ENCODE measurements around the gene MT1F.
"Not testable (repeated sequence)": the region's sequence is repeated elsewhere in the genome, so short reads cannot be mapped to it uniquely, and the experiment has no call there.

MT1F gene

DNA sequence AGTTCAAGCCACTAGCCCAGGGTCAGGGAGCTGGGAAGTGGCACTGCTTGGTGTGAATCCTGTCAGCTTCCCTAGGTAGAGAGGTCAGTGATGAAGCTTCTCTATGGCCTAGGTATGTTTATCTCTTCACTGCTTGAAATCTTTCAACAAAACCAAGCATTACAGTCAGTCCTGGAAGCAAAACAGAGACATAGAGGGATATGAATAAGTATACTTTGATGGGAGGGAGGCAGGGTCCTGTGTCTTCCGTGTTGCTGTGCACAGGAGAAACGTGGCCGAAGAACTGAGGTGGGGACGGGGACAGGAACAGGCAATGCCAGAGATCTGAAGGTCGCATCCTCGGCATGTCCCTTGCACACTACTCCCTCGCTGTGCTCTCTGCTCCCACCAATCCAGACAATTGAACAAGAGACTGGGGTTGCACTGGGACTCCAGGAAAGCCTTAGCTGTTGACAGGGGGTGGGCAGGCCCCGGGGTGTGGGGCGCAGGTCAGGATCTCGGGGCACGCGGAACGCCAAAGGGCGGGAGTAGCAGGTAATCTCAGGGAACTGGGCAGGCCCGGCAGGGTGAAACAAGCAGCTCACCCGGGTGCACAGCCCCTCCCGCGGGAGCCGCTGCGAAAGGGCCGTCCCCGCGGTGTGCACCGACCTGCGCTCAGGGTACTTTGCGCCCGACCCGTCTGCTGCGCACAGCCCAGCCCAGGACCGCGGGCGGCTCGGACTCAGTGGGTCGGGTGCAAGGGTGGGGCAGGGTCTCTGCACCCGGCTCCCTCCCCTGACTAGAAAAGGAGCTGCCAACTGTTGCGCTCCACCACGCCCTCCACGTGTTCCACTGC lies 11.5 kb downstream of the MT1F start, which contains the start of gene MT1H:
Gene MT1H (plus strand): TSS at position 810 of the 835 bp plus-strand sequence. CDS start 71 bp downstream, outside the sequence.
- Histone ChIP-seq H3K27me3 (ENCODE audit: insufficient read depth, low read length, poor library complexity, severe bottlenecking) (no peaks in the 10 kb centered on the region), H3K4me2 (ENCODE audit: low read depth, low read length, poor library complexity, severe bottlenecking) (no peak within 1 kb of the TSS), H3K36me3 (ENCODE audit: insufficient read depth, low read length) (no peaks in the 10 kb centered on the region), H2AFZ (ENCODE audit: low read length) (no peak within 1 kb of the TSS), H3K9me2 (replicated peaks; ENCODE audit: low read depth, low read length) (no peaks in the 10 kb centered on the region), H3K4me1 (ENCODE audit: insufficient read depth, low read length, poor library complexity, severe bottlenecking) (no peaks in the 10 kb centered on the region), H3F3A (ENCODE audit: low read depth) (no peaks in the 10 kb centered on the region), H3K4me3 (ENCODE audit: low read length, poor library complexity, severe bottlenecking) (no peak within 1 kb of the TSS), H3K9me3 (ENCODE audit: insufficient read depth, low read depth, low read length) (no peaks in the 10 kb centered on the region), H3K79me2 (ENCODE audit: insufficient read depth, low read length) (no peaks in the 10 kb centered on the region), H3K9ac (ENCODE audit: low read depth, low read length, poor library complexity, severe bottlenecking) (no peak within 1 kb of the TSS), H4K20me1 (ENCODE audit: insufficient read depth, low read length, poor library complexity, severe bottlenecking) (no peaks in the 10 kb centered on the region)
- TF ChIP-seq EZH2phosphoT487 (IDR thresholded peaks at IDR 0.05; ENCODE audit: borderline replicate concordance) (no peak), CTCF (conservative IDR thresholded peaks at IDR 0.05; ENCODE audit: low read length) (no peak)

DNA sequence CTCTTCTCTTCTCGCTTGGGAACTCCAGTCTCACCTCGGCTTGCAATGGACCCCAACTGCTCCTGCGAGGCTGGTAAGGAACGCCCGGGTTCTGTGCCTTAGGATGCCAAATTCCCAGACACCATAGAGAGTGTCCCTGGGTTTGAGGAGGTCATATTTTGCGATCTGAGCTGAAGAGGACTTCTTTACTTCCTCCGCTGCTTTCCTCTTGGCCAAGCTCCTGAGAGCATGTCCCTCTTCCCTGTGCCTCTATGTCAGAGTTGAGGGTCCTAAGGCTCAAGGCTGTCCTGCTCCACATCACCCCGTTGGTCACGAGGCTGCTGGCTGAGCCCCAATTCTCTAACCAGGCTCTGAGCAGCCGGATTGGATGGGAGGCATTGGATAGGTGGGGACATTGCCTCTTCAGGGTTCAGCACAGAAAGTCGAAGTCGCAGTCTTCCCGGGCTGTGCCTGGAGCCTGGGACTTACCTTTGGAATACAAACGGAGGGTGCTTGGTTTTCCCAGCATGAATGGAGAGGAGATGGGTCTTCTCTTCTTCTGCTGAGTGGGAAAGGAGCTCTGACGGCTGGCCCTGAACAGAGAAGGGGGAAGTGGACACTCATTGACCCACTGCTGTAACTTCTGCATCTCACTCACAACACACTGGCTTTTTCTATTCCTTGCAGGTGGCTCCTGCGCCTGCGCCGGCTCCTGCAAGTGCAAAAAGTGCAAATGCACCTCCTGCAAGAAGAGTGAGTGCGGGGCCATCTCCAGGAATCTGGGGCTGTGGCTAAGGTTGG lies 12.3 kb downstream of the MT1F start:
- no peak overlapping the region for H2AFZ ChIP-seq (ENCODE audit: low read length)
- H3K36me3 ChIP-seq (ENCODE audit: insufficient read depth, low read length), result no peaks in the 10 kb centered on the region
- H3K4me2 ChIP-seq (ENCODE audit: low read depth, low read length, poor library complexity, severe bottlenecking), result no peak overlapping the region
- no peaks in the 10 kb centered on the region for H3K4me1 ChIP-seq (ENCODE audit: insufficient read depth, low read length, poor library complexity, severe bottlenecking)
- H3K27me3 ChIP-seq (ENCODE audit: insufficient read depth, low read length, poor library complexity, severe bottlenecking), result no peaks in the 10 kb centered on the region
- no peak overlapping the region for H3K9ac ChIP-seq (ENCODE audit: low read depth, low read length, poor library complexity, severe bottlenecking)
- no peaks in the 10 kb centered on the region for H3K79me2 ChIP-seq (ENCODE audit: insufficient read depth, low read length)
- no peak overlapping the region for H3K4me3 ChIP-seq (ENCODE audit: low read length, poor library complexity, severe bottlenecking)
- no peaks in the 10 kb centered on the region for H3K9me3 ChIP-seq (ENCODE audit: insufficient read depth, low read depth, low read length)
- no peaks in the 10 kb centered on the region for H3K9me2 ChIP-seq (replicated peaks; ENCODE audit: low read depth, low read length)
- no peaks in the 10 kb centered on the region for H4K20me1 ChIP-seq (ENCODE audit: insufficient read depth, low read length, poor library complexity, severe bottlenecking)
- H3F3A ChIP-seq (ENCODE audit: low read depth), result no peaks in the 10 kb centered on the region
- TF ChIP-seq CTCF (conservative IDR thresholded peaks at IDR 0.05; ENCODE audit: low read length) (no peak), EZH2phosphoT487 (IDR thresholded peaks at IDR 0.05; ENCODE audit: borderline replicate concordance) (no peak)

DNA sequence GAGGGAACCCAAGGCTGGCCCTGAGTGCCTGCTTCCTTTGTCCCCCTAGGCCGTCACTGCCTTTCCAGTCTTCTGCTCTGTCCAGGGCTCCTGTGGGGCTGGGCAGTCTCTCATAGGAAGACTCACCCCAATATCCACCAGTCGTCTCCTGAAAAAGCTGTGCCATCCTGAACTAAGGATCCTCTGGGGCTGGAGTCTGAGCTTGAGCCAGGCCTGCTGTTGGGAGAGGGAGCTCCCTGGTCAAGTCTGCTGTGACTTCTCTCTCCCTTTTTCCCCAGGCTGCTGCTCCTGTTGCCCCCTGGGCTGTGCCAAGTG lies 12.8 kb downstream of the MT1F start:
- no peak overlapping the region for H3K9ac ChIP-seq (ENCODE audit: low read depth, low read length, poor library complexity, severe bottlenecking)
- H2AFZ ChIP-seq (ENCODE audit: low read length), result no peak overlapping the region
- H3K4me1 ChIP-seq (ENCODE audit: insufficient read depth, low read length, poor library complexity, severe bottlenecking), result no peaks in the 10 kb centered on the region
- no peaks in the 10 kb centered on the region for H3K36me3 ChIP-seq (ENCODE audit: insufficient read depth, low read length)
- TF ChIP-seq CTCF (conservative IDR thresholded peaks at IDR 0.05; ENCODE audit: low read length) (no peak), EZH2phosphoT487 (IDR thresholded peaks at IDR 0.05; ENCODE audit: borderline replicate concordance) (no peak)
- no peaks in the 10 kb centered on the region for H3K79me2 ChIP-seq (ENCODE audit: insufficient read depth, low read length)
- no peaks in the 10 kb centered on the region for H3K27me3 ChIP-seq (ENCODE audit: insufficient read depth, low read length, poor library complexity, severe bottlenecking)
- H3K9me3 ChIP-seq (ENCODE audit: insufficient read depth, low read depth, low read length), result no peaks in the 10 kb centered on the region
- H3F3A ChIP-seq (ENCODE audit: low read depth), result no peaks in the 10 kb centered on the region
- H3K4me3 ChIP-seq (ENCODE audit: low read length, poor library complexity, severe bottlenecking), result no peak overlapping the region
- no peak overlapping the region for H3K4me2 ChIP-seq (ENCODE audit: low read depth, low read length, poor library complexity, severe bottlenecking)
- no peaks in the 10 kb centered on the region for H4K20me1 ChIP-seq (ENCODE audit: insufficient read depth, low read length, poor library complexity, severe bottlenecking)
- H3K9me2 ChIP-seq (replicated peaks; ENCODE audit: low read depth, low read length), result no peaks in the 10 kb centered on the region

DNA sequence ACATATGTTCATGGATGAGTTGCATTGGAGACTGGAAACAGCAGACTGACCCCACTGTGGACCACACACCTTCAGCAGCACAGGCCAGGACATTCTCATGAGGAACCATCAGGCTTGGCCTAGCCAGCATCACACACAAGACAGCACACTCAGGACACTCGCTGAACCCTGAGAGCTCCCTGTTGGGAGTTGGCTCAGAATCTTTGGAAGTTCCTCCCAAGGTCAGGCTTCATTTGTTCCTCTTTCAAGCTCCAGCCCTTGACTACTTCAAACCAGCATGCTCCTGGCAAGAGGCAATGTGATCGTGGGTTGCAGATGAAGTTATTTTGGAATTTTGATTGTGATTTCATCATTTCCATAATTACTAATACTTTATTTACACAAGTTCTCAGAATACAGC lies 13.9 kb downstream of the MT1F start:
- H3K36me3 ChIP-seq (ENCODE audit: insufficient read depth, low read length); H2AFZ ChIP-seq (ENCODE audit: low read length); H3K4me1 ChIP-seq (ENCODE audit: insufficient read depth, low read length, poor library complexity, severe bottlenecking); H3K9ac ChIP-seq (ENCODE audit: low read depth, low read length, poor library complexity, severe bottlenecking); H3K9me2 ChIP-seq (replicated peaks; ENCODE audit: low read depth, low read length); H3K79me2 ChIP-seq (ENCODE audit: insufficient read depth, low read length); H4K20me1 ChIP-seq (ENCODE audit: insufficient read depth, low read length, poor library complexity, severe bottlenecking); H3K27me3 ChIP-seq (ENCODE audit: insufficient read depth, low read length, poor library complexity, severe bottlenecking); H3K4me3 ChIP-seq (ENCODE audit: low read length, poor library complexity, severe bottlenecking); H3K4me2 ChIP-seq (ENCODE audit: low read depth, low read length, poor library complexity, severe bottlenecking); H3K9me3 ChIP-seq (ENCODE audit: insufficient read depth, low read depth, low read length); H3F3A ChIP-seq (ENCODE audit: low read depth): not testable (repeated sequence)

DNA sequence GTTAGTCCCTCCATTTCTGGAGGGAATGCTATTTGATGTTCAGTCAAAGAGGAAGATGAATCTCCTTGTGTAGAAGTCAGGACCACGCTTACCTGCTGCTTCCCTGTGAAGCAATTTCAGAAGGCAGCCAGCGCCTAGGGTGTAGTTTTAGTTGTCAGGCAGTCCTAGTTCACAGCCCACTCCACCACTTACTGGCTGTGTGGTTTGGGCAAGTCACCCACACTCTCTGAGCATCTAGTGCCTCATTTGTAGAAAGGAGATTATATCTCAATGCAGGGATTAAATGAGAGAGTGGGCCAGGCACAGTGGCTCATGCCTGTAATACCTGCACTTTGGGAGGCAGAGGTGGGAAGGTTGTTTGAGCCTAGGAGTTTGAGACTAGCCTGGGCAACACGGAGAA lies 14.4 kb downstream of the MT1F start:
- not testable (repeated sequence) for H3K4me3 ChIP-seq (ENCODE audit: low read length, poor library complexity, severe bottlenecking); H3K9me2 ChIP-seq (replicated peaks; ENCODE audit: low read depth, low read length); H3K4me2 ChIP-seq (ENCODE audit: low read depth, low read length, poor library complexity, severe bottlenecking); H3K9me3 ChIP-seq (ENCODE audit: insufficient read depth, low read depth, low read length); H3F3A ChIP-seq (ENCODE audit: low read depth); H2AFZ ChIP-seq (ENCODE audit: low read length); H4K20me1 ChIP-seq (ENCODE audit: insufficient read depth, low read length, poor library complexity, severe bottlenecking); H3K27me3 ChIP-seq (ENCODE audit: insufficient read depth, low read length, poor library complexity, severe bottlenecking); H3K4me1 ChIP-seq (ENCODE audit: insufficient read depth, low read length, poor library complexity, severe bottlenecking); H3K36me3 ChIP-seq (ENCODE audit: insufficient read depth, low read length); H3K79me2 ChIP-seq (ENCODE audit: insufficient read depth, low read length); H3K9ac ChIP-seq (ENCODE audit: low read depth, low read length, poor library complexity, severe bottlenecking)

Measured in Loucy (cell line).